Stimulated activated CD8-positive, alpha-beta memory T cell treated with anti-CD3 and anti-CD28 coated beads, Interleukin-4, amount 100 ng/mL, for 4 hours (primary cell): ENCODE data around the gene PHKA2.

Experiments used
- DNase-seq, 2 donors: peaks; one replicate each; pipeline ENCODE4 v3.0.0-alpha.2; 2020; ENCODE audit warnings: low read depth in 2 of 2, low spot score in 1 of 2

The PHKA2 gene

DNA sequence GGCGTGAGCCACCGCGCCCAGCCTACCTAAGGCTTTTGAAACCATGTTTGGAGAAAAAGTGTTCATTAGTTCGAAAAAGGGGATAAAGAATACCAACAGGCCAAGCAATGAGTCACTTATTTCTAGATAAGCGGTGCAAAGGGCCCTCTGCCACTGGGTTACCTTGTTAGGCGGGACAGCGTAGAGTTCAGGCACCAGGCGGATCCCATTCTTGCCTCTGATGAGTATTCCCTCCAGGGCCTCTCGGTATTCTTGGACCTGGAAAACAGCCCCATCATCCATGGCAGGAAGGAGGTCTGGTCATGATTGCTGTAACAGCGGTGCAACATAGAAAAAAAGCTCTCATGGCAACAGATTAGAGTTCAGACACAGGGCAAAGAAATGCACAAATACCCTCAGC, 48.0 kb downstream of the PHKA2 start:
- no peak for DNase-seq

GRCh38 chrX:18934708-18935107, 49.2 kb downstream of the PHKA2 start:
- DNase-seq = no peak

DNA sequence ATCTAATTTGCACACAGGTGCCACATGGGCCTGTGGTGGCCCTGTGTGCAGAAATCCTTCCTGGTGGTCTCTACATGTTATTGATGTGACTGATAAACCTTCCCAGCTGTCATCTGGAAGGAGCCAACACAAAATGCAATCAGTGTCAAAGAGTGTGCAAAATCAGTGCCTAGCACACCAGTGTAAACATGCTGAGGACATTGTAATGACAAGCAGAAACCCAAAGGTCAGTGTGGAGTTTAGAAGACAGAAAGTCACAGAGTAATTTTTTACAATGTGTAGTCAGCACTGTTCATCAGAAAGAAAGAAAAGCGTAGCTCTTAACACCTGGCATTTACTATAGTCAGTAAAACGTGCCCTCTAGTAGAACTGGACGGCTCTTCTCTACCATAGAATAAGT, 50.3 kb downstream of the PHKA2 start:
- DNase-seq = no peak

DNA sequence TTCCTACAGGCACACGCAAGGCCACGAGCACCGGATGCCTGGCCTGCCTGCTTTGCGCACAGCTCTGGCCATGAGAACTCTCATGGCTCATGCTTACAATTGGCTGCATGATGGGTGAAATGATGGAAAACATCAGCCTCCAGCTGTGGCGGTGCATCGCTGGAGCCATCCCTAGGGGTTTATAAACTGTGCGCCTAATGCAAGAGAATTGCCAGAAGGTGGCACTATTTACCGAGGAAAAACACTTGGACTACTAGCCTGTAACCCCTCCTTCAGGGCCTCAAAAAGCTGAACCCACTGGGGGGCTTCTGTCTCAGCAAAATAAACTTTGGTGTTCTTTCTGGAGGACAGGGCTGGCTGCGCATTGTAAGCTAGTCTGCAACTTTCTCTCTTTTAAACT, 51.9 kb downstream of the PHKA2 start:
- DNase-seq = no peak

DNA sequence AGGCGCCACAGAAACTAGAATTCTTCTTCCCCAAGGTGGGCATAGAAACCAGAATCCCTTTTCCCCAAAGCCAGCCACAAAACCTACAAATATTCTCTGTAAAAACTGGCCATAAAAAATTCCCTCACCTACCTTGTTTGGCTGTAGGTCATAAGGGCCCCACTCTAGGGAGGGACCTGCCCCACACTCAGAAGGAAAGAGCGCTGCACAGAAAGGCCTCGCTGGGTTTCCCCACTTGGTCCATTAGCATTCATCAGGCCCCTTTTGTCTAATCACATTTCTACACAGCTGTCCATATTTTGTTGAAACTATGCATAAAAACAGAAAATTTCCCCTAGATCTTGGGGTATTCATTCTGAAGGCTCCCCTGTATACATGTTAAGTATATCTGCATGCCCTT, 54.1 kb downstream of the PHKA2 start:
- DNase-seq = no peak

DNA sequence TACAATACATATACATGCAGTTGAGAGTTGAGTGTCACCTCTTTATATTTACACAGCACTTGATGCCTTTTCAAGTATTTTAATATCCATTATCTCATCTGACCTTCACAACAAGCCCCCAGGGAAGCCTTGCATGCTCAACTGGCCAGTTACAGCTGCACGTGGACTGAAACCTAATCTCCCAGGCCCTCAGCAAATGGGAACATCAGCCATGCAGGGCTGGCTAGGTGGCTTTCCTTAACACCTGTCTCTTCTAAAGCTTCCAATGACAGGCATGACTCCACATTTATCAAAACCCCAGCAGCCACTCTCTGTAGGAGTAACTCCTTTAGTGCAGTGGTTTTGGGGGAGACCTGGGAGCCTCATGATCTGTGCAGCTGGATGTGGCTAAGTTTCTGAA, 56.4 kb downstream of the PHKA2 start:
- DNase-seq = no peak

DNA sequence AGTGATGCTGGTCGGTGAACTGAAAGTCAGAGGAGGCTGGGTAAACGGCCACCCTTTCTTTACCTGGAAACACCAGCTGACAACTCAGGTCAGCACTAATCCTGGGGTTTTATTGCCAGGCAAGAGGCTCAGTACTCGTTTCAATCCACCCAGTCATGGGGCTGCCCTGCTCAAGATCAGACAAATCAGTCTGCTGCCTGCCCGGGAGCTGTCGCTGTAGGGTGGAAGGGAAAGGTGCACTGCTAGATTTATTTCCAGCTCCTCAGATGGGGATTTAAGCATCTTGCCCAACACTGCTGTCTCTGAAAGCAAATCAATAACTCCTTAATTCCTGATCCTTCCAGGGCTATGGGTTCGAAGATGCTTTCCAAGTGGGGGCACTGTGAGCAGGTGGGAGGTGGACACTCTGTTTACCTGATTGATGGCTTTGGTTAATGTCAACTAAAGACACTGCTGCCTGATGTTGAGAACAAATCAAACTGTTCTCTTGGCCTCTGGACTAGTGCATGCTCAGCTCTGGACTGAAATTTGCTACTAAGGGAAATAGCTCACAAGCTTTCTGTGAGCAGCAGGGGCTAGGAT, 59.3 kb downstream of the PHKA2 start:
- no peak for DNase-seq

DNA sequence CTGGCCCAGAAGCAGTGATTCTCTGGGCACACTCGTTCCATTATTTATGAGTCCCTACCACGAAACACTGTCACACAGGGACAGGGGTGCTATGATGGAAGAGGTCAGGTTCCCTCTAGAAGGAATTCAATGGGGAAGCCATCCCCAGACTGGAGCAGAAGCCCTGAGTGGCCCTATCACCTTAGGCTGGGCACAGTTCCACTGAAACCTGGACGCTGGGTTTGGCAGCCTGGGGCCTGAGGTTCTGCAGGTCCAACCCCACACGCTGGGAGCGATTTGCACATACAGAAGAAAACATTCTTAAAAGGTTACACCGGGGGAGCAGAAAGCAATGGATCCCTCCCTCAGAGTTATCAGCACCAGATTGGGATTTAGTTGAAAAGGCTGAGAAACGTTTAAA, 63.3 kb downstream of the PHKA2 start:
- no peak for DNase-seq

- no peak for DNase-seq
Measured at GRCh38 chrX:18920079-18920478, 63.8 kb downstream of the PHKA2 start.

DNA sequence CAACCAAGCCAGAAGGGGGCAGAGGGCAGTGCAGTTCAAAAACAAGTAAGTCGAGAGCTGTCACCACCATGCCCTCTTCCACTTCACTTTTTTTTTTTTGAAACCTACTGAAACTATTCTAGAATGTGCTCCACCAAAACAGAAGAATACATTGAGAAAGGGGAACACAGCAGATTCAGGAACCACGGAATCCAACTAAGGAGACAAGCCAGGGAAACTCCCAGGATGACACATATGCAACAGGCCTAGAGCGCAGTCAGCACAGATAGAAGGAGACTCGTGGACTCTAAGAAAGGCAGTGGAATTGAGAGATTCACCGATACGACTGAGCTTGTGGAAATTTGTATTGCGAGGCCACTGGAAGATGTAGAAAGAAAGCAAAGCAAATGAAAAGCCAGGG, 66.1 kb downstream of the PHKA2 start:
- DNase-seq = no peak

GRCh38 chrX:18906286-18906685, 77.6 kb downstream of the PHKA2 start:
- no peak for DNase-seq

- DNase-seq = no peak
Measured at GRCh38 chrX:18900401-18900976, 83.4 kb downstream of the PHKA2 start.

GRCh38 chrX:18899796-18900380, 84.0 kb downstream of the PHKA2 start:
- no peak for DNase-seq

- no peak for DNase-seq
Measured at GRCh38 chrX:18898492-18898891, 85.4 kb downstream of the PHKA2 start.

GRCh38 chrX:18898091-18898490, 85.8 kb downstream of the PHKA2 start:
- no peak for DNase-seq

GRCh38 chrX:18897611-18898010, 86.3 kb downstream of the PHKA2 start:
- DNase-seq = no peak

DNA sequence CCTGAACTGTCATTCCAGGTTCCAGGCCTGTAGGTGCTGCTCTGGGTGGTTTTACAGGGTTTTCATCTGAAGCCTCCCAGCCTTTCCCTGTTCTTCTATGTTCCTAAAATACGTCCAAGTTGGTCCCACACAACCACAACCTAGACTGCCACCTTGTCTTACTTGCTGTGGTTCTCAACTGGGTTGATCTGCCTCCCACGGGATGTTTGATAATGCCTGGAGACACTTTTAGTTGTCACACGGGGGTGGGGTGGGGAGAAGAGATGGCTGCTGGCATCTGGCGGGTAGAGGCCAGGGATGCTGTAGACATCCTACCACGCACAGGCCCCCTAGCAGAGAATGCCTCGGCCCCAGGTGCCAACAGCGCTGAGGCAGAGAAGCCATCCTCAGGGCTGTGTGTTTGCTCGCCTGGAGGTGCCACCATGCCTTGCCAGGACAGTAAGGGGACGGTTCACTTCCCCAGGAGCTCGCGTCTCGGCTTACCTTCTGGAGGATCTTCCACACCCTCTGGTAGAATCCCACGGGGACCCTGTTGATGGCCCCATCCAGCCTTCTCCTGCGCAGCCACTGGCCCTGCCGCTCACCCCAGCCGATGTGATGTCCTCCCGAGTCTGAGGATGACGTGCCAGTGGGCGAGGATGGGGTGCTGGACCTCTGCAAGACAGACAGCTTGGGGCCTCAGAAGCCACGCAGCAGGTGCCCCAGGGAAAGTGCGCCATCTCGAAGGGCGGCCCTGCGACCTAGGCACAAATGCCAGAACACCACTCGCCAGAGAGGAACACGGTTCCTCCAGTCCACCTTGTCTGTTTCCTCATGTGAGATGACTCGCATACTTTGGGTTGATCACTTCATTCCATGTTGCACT, 87.0 kb downstream of the PHKA2 start:
- DNase-seq = no peak

DNA sequence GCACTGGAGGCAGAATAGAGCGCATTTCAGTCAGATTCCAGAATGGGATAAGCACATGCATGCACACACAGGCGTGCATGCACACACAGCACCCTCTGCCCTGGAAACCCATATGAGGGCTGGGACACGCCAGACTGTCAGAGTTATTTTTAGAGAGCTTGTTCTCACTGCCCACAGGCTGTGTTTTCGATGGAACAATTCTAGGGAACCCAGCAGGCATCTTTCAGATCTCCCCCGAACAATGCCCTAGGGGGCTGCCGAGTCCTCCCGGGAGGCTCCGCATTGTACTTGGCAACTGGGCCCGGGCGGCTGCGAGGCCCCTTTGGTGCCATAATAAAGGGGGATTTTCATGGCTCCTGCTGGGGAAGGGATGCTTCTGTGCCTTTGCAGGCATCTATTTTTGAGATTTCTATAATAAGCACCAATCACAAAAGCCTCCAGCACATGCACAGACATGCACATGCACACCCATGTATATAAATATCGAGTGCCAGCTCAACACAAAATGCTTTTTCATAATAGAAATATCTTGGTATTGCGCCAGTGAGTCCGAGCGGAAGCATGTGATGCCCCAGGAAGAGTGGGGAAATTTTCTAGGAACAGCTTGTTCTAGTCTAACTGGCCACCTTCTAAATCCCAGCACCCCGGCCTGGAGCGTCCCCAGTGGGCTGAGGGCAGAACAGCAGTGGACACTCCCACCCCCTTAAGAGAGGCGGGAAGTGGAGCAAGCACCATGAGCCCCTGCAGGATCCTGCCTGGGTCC, 88.5 kb downstream of the PHKA2 start:
- no peak for DNase-seq

- no peak for DNase-seq
Measured at GRCh38 chrX:18894156-18894555, 89.8 kb downstream of the PHKA2 start.

- DNase-seq = no peak
Measured at GRCh38 chrX:18893536-18893935, 90.4 kb downstream of the PHKA2 start.

DNA sequence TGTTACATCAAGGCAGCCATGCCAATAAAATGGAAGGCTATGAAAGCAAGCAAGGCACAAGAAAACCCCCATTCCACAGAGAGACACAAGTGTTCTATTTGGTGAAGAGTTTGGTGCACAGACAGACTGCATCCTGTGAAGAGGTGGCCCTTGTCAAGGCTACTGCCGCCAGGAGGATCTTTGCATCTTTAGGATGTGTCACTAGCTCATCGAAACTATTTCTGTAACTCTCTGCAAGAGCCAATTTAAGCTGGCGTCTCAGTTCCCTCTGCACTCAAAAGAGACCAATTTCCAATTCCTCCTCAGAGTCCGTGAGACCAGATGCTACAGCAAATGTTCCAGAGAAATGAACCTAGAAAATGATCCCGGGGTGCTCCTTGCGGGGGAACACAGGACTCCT, 91.0 kb downstream of the PHKA2 start:
- DNase-seq = no peak
